HG03442 (cell line): ENCODE results near the gene RNASEH2B.

Source experiments
- ATAC-seq: cut with Tn5 transposase; IDR thresholded peaks from one replicate; pipeline ENCODE4 v1.9.1; 2021; ENCODE audit warnings: mild to moderate bottlenecking, moderate library complexity; ENCODE audit not compliant: unreplicated experiment

RNASEH2B gene

GRCh38 chr13:50934735-50935435 lies 25.3 kb downstream of the RNASEH2B start:
- no peak for ATAC-seq

DNA sequence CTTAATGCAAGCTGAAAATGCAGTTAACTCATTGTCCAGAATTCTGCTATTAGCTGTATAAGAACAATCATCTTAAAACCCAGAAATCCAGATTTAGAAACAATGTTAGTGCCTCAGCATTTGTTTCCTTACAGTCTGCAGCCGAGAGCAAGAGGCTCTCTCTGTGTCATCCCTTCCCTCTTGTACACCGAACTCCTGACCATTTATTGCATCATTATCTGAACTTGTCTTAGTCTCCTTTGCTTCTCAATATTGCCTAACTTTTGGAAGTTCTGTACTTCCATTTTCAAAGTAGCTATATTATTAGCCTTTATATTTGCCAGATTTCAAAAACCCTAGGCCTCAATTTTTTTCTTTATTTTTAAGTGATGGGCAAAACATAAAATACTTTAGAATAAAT lies 27.1 kb downstream of the RNASEH2B start:
- ATAC-seq, result no peak

DNA sequence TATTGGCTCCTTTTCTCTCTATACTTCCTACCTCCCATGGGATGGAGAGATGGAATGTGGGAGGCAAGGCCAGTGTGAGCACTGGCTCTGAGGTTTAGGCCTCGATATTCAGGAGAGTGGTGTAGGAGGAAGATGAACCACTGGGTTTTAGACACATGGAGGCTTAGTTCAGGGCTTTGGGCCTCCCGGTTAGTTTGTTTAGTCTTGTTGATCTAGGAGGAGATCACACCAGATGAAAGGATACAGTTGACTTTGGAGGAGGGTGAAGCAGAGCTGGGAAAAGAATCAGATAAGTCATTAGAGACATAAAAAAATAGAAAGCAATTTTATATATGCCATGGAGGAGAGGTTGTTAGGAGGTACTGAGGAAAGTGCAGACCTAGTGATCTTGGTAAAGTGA lies 30.9 kb downstream of the RNASEH2B start:
- no peak for ATAC-seq

GRCh38 chr13:50941146-50941545 lies 31.6 kb downstream of the RNASEH2B start:
- no peak for ATAC-seq

GRCh38 chr13:50942630-50943311 lies 33.2 kb downstream of the RNASEH2B start:
- ATAC-seq, result no peak

DNA sequence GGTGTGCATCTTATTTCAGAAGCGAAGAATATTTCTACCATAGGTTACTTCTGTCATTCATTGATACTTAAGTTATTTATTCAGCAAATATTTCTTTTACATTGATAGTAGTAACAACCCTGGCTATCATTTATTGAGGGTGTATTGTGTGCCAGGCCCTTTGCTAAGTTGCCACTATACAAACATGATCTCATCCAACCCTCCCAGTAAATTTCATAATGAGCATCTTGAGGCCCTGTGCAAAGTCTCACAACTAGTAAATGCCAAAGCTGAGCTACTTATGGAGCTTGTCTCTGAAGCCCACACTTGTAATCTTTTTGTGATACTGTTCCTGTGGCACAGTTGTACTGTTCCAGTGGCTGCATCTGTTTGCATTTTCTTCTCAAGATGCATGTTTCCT lies 36.1 kb downstream of the RNASEH2B start:
- no peak for ATAC-seq

DNA sequence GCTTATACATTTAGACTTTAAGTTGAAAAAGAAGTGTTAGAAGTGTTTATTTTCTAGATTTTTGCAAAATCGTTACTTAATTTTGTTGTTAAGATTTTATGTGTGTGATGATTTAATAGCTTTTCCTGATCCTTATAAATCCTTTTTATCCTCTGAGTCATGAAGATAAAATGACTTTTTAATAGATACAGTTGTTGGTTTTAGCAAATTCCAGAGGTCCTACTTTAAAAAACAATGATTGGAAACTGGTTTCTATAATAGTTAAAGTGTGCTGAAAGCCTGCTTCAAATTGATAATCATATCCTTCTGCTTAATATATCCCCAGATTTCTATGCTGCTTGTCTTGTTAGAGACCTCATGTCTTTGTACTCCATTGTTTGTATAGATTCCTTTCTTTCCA lies 39.0 kb downstream of the RNASEH2B start:
- ATAC-seq, result no peak

DNA sequence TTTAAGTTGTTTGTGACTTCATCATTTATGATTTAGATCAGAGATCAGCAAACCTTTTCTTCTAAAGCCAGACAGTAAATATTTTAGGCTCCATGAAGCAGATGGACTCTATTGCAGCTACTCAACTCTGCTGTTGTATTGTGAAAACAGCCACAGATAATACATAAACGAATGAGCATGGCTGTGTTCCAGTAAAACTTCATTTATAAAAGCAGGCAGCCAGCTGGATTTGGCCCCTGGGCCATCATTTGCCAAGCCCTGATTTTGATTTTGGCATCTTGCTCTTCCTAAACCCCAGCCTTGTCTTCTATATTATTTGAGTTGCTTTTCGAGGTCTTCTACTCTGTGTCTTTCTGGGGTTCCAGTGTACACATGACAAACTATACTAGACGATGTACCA lies 41.3 kb downstream of the RNASEH2B start:
- ATAC-seq, result no peak

GRCh38 chr13:50951366-50951765 lies 41.8 kb downstream of the RNASEH2B start:
- no peak for ATAC-seq

- no peak for ATAC-seq
Measured at GRCh38 chr13:50955241-50955640, 45.6 kb downstream of the RNASEH2B start.

GRCh38 chr13:50955798-50956197 lies 46.2 kb downstream of the RNASEH2B start:
- ATAC-seq, result no peak

GRCh38 chr13:50957620-50958019 lies 48.0 kb downstream of the RNASEH2B start:
- ATAC-seq, result no peak

DNA sequence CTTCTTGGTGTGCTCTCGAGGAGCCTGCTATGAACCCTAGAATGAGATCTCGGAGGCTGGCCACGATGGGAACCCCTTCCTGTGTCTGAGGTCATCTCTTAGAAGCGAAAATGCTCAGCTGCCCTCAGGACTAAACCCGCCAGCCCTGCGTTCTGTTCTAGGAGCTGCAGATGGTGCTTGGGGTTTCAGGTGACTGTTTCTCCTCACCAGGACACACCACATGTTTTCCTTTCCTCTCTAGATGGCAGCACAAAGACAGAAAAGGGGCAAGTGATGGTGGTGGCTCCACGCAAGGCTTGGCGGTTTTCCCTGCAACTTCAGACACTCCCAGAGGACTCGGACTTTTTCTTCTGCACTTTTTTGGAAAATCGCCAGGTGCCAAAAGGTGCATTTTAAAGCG lies 60.1 kb downstream of the RNASEH2B start:
- ATAC-seq, result no peak

DNA sequence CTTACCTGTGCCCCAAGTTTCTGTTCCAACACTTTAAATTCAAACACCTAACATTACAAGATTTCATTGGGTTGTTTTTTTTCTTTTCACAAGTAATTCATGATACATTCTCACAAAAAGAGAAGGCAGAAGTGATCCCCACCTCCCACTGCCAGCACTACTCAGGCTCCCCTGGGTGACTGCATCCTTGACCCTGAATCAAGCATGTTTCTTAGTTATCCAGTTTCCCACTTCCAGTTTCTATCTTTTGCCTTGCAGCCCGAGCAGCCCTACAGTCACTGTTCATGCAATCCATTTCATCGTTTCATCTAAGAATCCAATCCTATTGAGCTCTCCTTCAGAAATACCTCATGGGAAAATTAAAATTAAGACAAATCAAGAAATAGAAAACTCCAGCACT lies 61.4 kb downstream of the RNASEH2B start:
- no peak for ATAC-seq

DNA sequence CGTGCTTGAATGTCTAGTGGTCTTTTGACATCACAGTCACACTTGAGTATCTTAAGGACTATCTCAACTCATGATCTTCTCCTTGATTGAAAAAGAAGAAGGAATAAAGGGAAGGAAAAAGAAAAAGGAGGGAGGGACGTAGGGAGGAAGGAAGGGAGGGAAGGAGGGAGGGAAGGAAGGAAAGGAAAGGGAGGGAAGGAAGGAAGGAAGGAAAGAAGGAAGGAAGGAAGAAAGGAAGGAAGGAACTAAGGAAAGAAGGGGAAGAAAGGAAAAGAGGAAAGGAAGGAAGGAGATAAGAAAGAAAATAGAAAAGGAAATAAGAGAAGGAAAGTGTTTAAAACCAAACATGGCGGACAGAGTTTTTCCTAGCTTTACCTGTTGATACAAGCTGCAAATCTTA lies 64.7 kb downstream of the RNASEH2B start:
- no peak for ATAC-seq

DNA sequence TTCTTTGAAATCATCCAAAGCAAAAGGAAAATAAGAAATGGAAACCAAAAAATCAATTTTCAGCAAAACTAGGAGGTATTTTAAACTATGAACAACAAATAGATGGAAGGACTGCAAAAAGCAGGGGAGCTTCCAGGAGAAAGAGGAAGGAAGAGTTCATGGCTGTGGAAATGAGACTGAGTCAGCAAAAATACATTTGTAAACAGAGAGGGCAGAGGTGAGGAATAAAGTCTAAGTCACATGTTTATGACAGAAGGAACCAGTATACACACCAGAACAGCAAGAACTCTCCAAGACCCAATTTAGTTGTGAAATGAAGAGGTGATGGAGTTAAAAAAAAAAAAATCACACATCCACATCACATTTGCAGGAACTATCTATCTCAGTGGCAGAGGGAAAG lies 69.6 kb downstream of the RNASEH2B start:
- ATAC-seq, result no peak

DNA sequence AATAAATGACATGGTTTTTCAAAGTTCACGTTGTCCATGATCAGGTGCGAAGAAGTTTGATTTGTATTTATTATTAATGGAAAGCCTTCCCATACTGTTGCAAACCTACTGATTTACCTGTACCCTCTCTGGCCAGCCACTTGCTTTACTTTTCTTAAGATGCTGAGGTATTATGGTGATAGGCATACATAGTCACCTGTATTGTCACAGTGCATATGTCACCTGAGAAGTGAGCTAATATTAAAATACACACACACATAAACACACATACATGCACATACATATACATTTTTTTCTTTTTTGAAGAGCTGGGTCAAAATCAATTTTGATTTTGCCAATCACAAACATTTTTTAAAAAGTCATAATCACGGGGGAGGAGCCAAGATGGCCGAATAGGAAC lies 72.1 kb downstream of the RNASEH2B start:
- no peak for ATAC-seq

DNA sequence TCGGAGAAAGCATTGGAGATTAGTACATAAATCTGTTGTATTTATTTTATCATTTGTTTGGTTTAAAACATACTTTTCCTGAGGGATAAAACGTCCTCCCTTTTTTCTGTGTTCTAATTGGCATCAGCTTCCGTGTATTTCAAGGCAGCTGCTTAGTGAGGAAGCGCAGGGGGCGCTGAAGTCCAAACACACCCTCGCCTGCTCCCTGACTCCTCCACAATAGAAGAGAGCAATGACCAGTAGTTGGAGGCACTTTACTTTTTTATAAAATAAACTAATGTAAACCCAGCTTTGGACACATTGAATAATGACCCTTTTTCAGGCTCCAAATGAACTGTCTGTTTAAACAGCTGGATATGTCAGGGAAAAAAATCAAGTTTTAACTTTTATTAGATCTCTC lies 79.9 kb downstream of the RNASEH2B start:
- no peak for ATAC-seq

GRCh38 chr13:50990065-50990817 lies 80.7 kb downstream of the RNASEH2B start:
- ATAC-seq, result no peak

DNA sequence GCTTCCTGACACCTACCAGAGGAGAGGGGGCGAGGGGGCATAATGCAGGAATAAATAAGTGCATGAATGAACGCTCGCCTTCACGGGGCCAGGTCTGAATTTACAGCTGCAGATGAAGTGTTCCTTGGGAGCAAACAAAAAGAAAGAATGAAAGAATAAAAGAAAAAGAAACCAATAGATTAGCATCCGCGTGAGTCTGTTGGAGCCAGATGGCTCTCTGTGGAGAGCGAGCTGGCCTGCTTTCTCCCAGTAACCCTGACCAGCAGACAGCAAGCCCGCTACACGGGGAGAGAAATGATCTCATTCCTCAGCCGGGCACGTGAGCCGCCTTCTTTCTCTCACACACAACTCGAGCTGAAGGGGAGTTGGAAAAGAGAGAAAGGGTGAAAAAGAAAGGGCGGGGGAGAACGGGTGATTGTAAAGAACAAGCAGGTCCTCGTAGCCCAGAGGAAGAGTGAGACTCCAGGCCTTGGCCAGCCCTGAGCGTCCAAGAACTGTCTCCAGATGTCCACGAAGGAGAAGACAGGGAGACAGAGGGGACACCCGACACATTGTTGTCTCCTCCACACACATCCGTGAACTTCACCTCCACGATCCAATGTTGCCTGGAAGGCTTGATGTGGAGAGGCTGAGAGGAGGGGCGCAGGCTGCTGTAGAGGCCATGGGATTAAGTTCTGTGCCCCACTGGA lies 81.4 kb downstream of the RNASEH2B start:
- no peak for ATAC-seq
